Type B pancreatic cell (in vitro differentiated cells): ENCODE results near the gene RELT. TPM values are rescaled to one million over a fixed set of nuclear protein-coding genes. Genes with fewer than 3 reads are reported as not detected.

ENCODE experiments used
- DNase-seq: peaks from one replicate; pipeline ENCODE4 v3.0.0; 2021; ENCODE audit warnings: mixed read lengths; ENCODE audit not compliant: unreplicated experiment; ENCODE audit errors: extremely low spot score
- H3K27ac Mint-ChIP-seq: 2 replicates; pipeline ENCODE4 v1.8.0; 2021; ENCODE audit warnings: mild to moderate bottlenecking, mixed read lengths
- H3K27me3 Mint-ChIP-seq: 2 replicates; pipeline ENCODE4 v1.8.0; 2021; ENCODE audit warnings: mixed read lengths
- H3K36me3 Mint-ChIP-seq: 2 replicates; pipeline ENCODE4 v1.8.0; 2021; ENCODE audit warnings: mixed read lengths
- H3K4me1 Mint-ChIP-seq: one replicate; pipeline ENCODE4 v1.8.0; 2021; ENCODE audit warnings: mixed read lengths; ENCODE audit not compliant: unreplicated experiment
- H3K4me3 Mint-ChIP-seq: 2 replicates; pipeline ENCODE4 v1.8.0; 2021; ENCODE audit warnings: mild to moderate bottlenecking, mixed read lengths
- H3K9me3 Mint-ChIP-seq: 2 replicates; pipeline ENCODE4 v1.8.0; 2021; ENCODE audit warnings: mixed read lengths
- total RNA-seq: library from RNA; stranded (reverse); gene quantifications from 2 replicates; pipeline ENCODE4 v1.2.1, GENCODE V29; 2021; ENCODE audit warnings: low replicate concordance
- TF ChIP-seq, protein P1 (sequence below): fragments of 200-600 bp; sonication (generic); conservative IDR thresholded peaks from 2 replicates; pipeline ENCODE4 v1.5.0; 2021; ENCODE audit warnings: antibody characterized with exemption, mild to moderate bottlenecking

Gene RELT
- total RNA-seq, 1 donor from 2014 or later: 8.5 TPM

DNA sequence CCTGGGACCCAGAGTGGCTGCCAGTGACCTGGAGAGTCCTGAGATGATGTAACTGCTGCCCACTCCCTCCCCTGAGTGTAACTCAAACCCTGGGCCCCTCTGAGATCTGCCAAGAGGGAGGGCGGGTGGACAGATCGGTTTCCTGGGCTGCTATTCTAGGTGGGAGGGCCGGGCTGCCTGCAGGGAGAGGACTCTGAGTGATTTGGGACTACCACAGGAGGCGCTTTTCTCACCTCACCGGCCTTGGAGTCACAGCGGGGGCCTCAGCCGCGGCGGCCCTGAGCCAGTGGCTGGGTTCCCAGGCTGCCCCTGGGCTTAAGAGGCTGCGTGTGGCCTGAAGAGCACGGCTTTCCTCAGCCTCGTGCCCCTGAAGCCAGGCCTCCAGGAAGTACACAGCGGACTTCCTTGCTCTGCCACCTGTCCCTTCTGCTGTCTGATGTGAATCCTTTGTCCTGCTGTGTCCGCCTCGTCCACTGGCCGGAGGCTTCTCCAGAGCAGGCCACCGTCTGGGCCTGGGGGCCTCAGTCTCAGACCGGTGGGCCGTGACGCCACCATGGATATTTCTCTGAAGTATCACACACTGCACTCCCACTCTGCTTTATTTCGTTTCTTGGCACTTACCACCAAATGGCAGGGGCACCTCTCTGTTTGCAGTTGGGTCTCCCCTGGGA is 11.5 kb downstream of the RELT start:
- H3K4me1 Mint-ChIP-seq: peaks cover 37% of the 10 kb centered on the region
- H3K9me3 Mint-ChIP-seq: no peaks in the 10 kb centered on the region
- TF ChIP-seq, protein P1, sequence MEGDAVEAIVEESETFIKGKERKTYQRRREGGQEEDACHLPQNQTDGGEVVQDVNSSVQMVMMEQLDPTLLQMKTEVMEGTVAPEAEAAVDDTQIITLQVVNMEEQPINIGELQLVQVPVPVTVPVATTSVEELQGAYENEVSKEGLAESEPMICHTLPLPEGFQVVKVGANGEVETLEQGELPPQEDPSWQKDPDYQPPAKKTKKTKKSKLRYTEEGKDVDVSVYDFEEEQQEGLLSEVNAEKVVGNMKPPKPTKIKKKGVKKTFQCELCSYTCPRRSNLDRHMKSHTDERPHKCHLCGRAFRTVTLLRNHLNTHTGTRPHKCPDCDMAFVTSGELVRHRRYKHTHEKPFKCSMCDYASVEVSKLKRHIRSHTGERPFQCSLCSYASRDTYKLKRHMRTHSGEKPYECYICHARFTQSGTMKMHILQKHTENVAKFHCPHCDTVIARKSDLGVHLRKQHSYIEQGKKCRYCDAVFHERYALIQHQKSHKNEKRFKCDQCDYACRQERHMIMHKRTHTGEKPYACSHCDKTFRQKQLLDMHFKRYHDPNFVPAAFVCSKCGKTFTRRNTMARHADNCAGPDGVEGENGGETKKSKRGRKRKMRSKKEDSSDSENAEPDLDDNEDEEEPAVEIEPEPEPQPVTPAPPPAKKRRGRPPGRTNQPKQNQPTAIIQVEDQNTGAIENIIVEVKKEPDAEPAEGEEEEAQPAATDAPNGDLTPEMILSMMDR: no peak
- H3K4me3 Mint-ChIP-seq: no peak overlapping the region
- no peak for DNase-seq
- peak overlapping the region; percentile 58 for H3K27ac Mint-ChIP-seq
- no peaks in the 10 kb centered on the region for H3K36me3 Mint-ChIP-seq
- H3K27me3 Mint-ChIP-seq: no peaks in the 10 kb centered on the region

DNA sequence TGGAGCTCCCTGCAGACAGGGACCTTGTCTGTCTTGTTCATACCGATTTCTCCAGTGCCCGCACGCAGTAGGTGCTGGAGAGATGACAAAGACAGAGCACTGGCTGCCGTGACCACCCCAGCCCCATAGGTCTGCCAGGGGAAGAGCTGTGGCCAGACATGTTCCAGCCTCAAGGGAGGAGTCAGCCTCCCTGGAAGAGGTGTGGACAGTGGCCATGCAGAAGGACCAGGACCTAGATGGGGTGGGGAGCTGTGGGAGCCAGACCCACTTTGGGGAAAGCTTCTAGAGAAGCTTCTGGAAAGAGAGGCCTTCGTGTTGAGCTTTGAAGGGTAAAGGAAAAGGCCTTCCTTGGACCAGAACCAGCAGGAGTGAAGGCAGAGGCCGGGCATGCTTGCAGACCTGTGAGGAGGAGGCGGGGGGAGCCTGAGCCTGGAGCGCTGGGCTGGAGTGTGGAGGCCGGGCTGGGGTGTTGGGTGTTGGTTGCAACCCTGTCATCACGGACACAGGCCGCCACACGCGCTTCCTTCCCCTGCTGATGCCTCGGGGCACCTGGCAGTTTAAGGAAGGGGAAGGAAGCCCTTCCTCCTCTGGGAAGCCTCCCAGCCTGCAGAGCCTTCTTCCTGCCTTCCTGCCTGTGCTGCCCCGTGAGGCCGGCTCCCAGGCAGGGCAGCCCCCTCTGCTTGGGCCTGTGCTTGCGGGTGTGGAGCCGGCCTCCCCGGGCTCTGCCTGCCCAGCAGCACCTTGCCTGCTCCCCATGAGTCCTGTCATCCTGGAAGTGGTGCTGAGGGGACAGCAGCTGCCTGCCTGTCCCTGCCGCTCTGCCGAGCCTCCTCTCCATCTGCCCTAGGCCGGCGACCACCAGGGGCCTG is 12.3 kb downstream of the RELT start:
- H3K27me3 Mint-ChIP-seq: no peaks in the 10 kb centered on the region

GRCh38 chr11:73389134-73389525 is 12.9 kb downstream of the RELT start:
- TF ChIP-seq, protein P1: no peak
- Mint-ChIP-seq H3K27me3 (no peaks in the 10 kb centered on the region), H3K4me1 (peaks cover 33% of the 10 kb centered on the region), H3K27ac (peak overlapping the region; percentile 36), H3K9me3 (no peaks in the 10 kb centered on the region), H3K4me3 (no peak overlapping the region), H3K36me3 (no peaks in the 10 kb centered on the region)
- no peak for DNase-seq

More for the DNA sequence above, 12.3 kb downstream of the RELT start:
- Mint-ChIP-seq H3K4me1 (peaks cover 33% of the 10 kb centered on the region), H3K27ac (peak overlapping the region; percentile 58), H3K36me3 (no peaks in the 10 kb centered on the region), H3K4me3 (no peak overlapping the region), H3K9me3 (no peaks in the 10 kb centered on the region)
- TF ChIP-seq, protein P1: no peak
- DNase-seq: no peak

- TF ChIP-seq, protein P1: no peak
- Mint-ChIP-seq H3K4me3 (no peak overlapping the region), H3K4me1 (peaks cover 33% of the 10 kb centered on the region), H3K36me3 (no peaks in the 10 kb centered on the region), H3K9me3 (no peaks in the 10 kb centered on the region), H3K27ac (peak overlapping the region; percentile 18), H3K27me3 (no peaks in the 10 kb centered on the region)
- no peak for DNase-seq
These were observed 13.7 kb downstream of the RELT start for GRCh38 chr11:73389916-73390315.

- Mint-ChIP-seq H3K9me3 (no peaks in the 10 kb centered on the region), H3K27me3 (no peaks in the 10 kb centered on the region), H3K4me3 (no peak overlapping the region), H3K36me3 (no peaks in the 10 kb centered on the region), H3K27ac (no peak overlapping the region), H3K4me1 (peaks cover 26% of the 10 kb centered on the region)
- TF ChIP-seq, protein P1: no peak
- DNase-seq: no peak
These were observed 14.7 kb downstream of the RELT start for GRCh38 chr11:73390601-73391565.
